Left forelimb (tissue), 1 donor: ENCODE measurements around the gene LRIF1.
"Not testable (repeated sequence)": the region's sequence is repeated elsewhere in the genome, so short reads cannot be mapped to it uniquely, and the experiment has no call there.

Experiments used
- DNase-seq: peaks from one replicate; pipeline ENCODE4 v3.0.0-alpha.2; 2018; ENCODE audit warnings: low spot score

LRIF1 gene, protein sequence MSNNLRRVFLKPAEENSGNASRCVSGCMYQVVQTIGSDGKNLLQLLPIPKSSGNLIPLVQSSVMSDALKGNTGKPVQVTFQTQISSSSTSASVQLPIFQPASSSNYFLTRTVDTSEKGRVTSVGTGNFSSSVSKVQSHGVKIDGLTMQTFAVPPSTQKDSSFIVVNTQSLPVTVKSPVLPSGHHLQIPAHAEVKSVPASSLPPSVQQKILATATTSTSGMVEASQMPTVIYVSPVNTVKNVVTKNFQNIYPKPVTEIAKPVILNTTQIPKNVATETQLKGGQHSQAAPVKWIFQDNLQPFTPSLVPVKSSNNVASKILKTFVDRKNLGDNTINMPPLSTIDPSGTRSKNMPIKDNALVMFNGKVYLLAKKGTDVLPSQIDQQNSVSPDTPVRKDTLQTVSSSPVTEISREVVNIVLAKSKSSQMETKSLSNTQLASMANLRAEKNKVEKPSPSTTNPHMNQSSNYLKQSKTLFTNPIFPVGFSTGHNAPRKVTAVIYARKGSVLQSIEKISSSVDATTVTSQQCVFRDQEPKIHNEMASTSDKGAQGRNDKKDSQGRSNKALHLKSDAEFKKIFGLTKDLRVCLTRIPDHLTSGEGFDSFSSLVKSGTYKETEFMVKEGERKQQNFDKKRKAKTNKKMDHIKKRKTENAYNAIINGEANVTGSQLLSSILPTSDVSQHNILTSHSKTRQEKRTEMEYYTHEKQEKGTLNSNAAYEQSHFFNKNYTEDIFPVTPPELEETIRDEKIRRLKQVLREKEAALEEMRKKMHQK

DNA sequence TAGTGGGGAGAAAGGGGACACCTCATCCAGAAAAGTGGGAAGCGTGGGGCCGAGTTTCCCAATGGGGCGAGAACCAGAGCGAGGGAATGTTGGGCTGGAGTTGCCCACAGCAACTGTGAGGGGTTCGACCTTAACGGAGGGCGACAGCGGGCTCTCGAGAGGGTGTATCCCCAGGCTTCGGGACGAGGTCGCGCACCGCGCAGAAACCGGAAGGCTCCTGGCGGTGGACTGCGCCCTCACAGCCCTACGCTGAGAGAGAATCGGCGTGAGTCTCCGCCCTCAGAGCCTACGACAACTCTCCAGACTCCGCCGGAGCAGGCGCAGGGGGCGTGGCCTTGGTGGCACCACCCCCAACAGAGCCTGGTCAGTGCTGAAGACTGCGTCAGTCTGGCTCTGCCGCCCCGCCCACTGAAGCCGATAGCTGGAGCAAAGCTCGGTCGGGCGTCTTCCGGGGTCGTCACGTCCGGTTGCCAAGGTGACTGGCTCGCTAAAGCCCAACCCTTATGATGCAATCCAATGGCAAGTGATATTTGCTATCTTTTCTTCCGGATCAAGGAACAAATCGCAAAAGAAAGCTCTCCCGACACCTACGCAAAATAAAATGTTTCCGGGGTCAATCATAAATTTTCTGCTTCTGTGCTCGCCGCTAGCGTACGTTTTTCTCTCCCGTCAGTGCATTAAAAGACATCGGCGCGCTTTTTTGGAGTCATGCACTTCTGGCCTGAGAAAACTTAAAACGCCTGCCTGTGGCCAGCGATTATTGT is at the start of gene LRIF1:
Gene LRIF1, minus strand, starts transcription at position 232 of the 764 bp plus-strand sequence. CDS start 234 bp downstream, outside the sequence.
- DNase-seq = peak; percentile 94

- no peak for DNase-seq
Measured at GRCh38 chr1:111008031-111008430, 44.3 kb upstream of the LRIF1 start.

- no peak for DNase-seq
Measured at GRCh38 chr1:111006556-111006955, 42.8 kb upstream of the LRIF1 start.

- not testable (repeated sequence) for DNase-seq
Measured at GRCh38 chr1:110999607-111000006, 35.9 kb upstream of the LRIF1 start.

GRCh38 chr1:110992329-110992728 is 28.6 kb upstream of the LRIF1 start:
- DNase-seq = not testable (repeated sequence)

- DNase-seq = not testable (repeated sequence)
Measured at GRCh38 chr1:110991295-110991694, 27.6 kb upstream of the LRIF1 start.

GRCh38 chr1:110990541-110990940 is 26.8 kb upstream of the LRIF1 start:
- no peak for DNase-seq

GRCh38 chr1:110986407-110986891 is 22.7 kb upstream of the LRIF1 start:
- DNase-seq = no peak

DNA sequence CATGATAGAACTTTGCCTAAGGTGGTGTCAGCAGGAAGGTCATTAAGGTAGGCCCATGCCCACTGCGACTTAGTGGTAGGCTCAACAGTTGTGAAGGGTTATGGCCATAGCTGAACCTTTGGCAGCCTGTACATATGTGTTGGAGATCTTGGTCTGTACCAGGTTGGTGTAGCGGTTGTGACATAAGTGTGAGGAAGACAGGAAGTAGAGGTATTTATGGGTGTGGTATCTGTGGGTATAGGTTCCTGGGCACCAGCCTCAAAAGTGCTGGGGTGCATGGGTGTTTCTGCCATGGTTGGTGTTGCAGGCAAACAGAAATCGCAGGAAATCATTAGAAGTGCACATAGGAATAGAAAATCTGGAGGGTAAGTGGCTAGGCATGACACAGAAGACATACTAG is 18.6 kb upstream of the LRIF1 start:
- DNase-seq = no peak

GRCh38 chr1:110979154-110979553 is 15.4 kb upstream of the LRIF1 start:
- no peak for DNase-seq

DNA sequence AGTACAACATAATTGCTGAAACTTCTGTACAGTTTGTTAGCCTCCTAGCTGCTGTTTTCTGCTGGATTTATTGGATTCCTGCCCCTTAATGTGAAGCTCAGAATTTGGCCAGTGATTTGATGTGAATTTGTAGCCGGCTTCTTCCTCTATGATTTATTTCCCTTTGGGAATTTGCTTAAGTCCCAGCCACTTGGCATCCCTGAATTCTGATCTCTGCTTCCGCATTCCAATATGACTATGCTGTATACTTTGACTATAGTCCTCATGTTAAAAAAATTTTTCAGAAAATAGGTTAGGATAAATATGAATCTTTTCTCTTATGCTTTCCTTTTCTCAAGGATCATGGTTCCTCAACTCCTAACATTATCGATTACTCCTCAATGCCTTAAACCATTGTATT is 12.4 kb upstream of the LRIF1 start:
- no peak for DNase-seq

GRCh38 chr1:110975265-110975664 is 11.5 kb upstream of the LRIF1 start:
- DNase-seq = no peak

DNA sequence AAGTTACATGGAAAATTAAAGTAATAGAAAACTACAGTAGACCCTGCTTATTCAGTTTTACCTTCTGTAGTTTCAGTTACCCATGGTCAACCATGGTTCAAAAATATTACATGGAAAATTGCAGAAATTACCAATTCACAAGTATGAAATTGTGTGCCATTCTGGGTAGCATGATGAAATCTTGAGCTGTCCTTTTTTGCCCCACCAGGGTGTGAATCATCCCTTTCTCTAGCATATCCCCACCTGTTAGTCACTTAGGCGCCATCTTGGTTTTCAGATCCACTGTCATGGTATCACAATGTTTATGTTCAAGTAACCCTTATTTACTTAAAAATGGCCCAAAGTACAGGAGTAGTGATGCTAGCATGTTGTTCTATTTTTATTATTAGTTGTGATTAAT is 3.5 kb upstream of the LRIF1 start:
- DNase-seq = no peak

DNA sequence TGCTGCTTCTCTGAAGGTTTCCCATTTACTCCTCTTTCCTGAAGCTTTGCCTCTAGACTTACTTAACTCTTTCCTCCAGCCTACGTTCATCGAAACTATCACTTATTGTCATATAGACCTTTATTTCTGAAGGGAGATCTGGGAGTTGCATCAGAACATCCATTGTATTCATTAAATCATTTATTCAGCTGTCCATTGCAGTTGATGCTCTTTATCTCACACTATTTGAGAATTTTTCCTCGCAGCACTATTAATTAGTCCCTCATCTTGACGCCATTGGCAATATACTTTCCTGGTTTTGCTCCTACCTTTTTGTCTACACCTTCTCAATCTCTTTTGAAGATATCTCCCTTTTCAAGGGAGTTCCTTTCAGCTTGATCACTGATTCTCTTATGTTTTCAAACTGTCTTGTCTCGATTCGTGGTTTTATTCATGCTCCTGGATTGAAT is 757 bp upstream of the LRIF1 start:
- no peak for DNase-seq

DNA sequence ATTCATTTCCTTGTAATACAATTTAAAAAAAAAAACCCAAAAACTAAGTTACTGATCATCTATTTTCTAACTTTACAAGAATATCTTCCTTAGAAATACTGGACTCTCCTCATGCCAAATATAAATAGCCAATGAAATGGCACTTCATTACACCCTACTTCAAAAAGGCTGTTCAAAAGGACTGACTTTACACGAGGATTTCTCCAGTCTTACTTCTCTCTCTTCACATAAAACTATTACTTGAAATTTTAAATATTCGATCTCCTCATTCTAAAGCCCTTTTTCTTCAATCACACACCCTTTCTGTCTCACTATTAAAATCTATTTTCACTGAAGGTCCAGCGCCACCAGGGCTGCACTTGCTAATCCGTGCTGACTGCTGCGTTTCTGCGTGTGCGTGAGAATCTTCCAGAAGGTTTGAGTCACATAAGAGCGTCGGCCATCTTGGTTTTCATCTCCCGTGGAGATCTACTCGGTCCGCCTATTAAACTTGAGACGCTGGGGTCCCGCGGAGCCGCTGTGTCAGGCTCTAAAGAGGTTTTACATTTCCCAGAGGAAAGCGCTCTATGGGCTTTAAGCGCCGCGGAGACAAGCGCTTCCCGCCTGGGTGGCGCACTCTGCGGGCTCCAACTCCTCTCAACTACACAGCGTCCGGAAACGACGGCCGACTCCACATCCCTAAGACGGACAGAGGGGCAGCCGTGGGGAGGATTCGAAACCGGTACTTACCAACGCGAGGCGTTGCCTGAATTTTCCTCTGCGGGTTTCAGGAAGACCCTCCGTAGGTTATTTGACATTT is 631 bp downstream of the LRIF1 start:
- no peak for DNase-seq

- no peak for DNase-seq
Measured at GRCh38 chr1:110961902-110962301, 1.8 kb downstream of the LRIF1 start.

- DNase-seq = no peak
Measured at GRCh38 chr1:110960777-110961420, 2.8 kb downstream of the LRIF1 start.

- DNase-seq = no peak
Measured at GRCh38 chr1:110957798-110958197, 5.9 kb downstream of the LRIF1 start.

DNA sequence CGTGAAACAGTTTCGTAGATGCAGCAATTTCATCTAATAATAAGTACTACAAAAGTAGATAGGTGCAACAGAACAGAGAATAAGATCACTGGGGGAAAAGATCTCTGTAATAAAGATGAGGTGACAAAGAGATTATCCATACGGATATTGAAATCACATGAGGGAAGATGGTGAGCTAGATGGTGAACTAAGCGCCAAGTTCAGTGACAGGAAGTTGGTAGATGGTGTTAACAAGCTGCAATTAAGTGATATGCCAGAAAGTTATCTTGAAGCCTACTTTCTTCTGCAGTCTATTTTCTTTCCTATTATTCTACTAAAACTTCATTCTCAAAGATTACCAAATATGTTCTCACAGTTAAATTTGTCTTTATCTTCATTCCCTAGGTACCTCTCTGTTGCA is 7.1 kb downstream of the LRIF1 start:
- DNase-seq = no peak

DNA sequence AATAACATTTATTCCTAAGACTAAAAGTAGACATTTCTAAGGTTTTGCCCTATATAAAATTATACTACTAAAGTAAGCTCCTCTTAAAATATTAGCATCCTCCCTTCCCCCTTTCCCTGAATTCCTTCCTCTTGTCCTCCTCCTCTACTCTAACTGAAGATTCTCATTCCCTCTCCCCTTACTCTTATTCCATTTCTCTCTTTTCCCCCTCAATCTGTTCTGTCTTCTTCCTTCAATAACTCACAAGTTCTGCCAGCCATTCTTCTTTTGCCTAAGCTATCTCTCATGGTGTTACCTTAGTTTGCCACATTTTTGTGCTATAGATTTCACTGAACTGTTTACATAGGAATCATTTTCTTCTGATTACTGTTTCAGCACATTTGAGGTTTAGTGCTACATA is 10.7 kb downstream of the LRIF1 start:
- no peak for DNase-seq

DNA sequence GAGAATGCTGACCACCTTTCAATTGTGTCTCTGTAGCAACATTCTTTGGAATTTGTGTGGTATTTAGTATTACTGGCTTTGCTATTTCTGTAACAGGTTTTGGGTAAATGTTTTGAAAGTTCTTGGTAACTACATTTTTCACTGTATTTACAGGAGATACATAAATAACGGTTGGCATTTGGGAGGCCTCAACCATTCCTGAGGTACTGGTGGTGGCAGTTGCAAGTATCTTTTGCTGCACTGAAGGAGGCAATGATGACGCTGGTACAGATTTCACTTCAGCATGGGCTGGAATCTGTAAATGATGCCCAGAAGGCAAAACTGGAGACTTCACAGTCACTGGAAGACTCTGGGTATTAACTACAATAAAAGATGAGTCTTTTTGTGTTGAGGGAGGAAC is 11.7 kb downstream of the LRIF1 start:
- no peak for DNase-seq
